Panc1 (cell line): ENCODE measurements around the gene ESAM.

ENCODE experiments used
- CTCF ChIP-seq: fragments of 450-650 bp; IDR thresholded peaks from 2 replicates; pipeline ENCODE4 v1.5.1; 2017; ENCODE audit warnings: mild to moderate bottlenecking
- POLR2AphosphoS5 ChIP-seq: IDR thresholded peaks from 2 replicates; pipeline ENCODE4 v1.6.1; 2012; ENCODE audit warnings: mild to moderate bottlenecking, low read depth, low read length, moderate library complexity
- REST ChIP-seq, 2 experiments: IDR thresholded peaks; 2 replicates each; pipeline ENCODE4 v1.6.1; 2011 to 2012; ENCODE audit warnings: low read depth in 2 of 2, control low read depth in 1 of 2, low read length in 1 of 2, mild to moderate bottlenecking in 1 of 2, moderate library complexity in 1 of 2; ENCODE audit not compliant: insufficient read depth in 1 of 2
- SIN3A ChIP-seq: IDR thresholded peaks from 2 replicates; pipeline ENCODE4 v1.6.1; 2012; ENCODE audit warnings: low read depth, mild to moderate bottlenecking, low read length, moderate library complexity, borderline replicate concordance; ENCODE audit not compliant: insufficient read depth
- TCF7L2 ChIP-seq: IDR thresholded peaks from 2 replicates; pipeline ENCODE4 v1.6.1; 2011; ENCODE audit warnings: mild to moderate bottlenecking, low read depth, low read length, inconsistent platforms

GRCh38 chr11:124756753-124757227 is 5.3 kb downstream of the ESAM start:
- TF ChIP-seq CTCF (no peak), REST (IDR thresholded peaks at IDR 0.05; ENCODE audit: insufficient read depth in 1 of 2, low read depth in 2 of 2, low read length in 1 of 2) (no peak), POLR2AphosphoS5 (no peak), TCF7L2 (no peak), SIN3A (no peak)
